GM12891 (cell line): Measurements from ENCODE around the gene XXYLT1.

ENCODE experiments used
- POLR2AphosphoS5 ChIP-seq: IDR thresholded peaks from 2 replicates; pipeline ENCODE4 v1.6.1; 2011; ENCODE audit warnings: low read depth, low read length, control low read depth
- SPI1 ChIP-seq: IDR thresholded peaks from 2 replicates; pipeline ENCODE4 v1.6.1; 2011; ENCODE audit warnings: low read depth, low read length, control low read depth
- TAF1 ChIP-seq: IDR thresholded peaks from 2 replicates; pipeline ENCODE4 v1.6.1; 2011; ENCODE audit warnings: low read depth, low read length, control low read depth

DNA sequence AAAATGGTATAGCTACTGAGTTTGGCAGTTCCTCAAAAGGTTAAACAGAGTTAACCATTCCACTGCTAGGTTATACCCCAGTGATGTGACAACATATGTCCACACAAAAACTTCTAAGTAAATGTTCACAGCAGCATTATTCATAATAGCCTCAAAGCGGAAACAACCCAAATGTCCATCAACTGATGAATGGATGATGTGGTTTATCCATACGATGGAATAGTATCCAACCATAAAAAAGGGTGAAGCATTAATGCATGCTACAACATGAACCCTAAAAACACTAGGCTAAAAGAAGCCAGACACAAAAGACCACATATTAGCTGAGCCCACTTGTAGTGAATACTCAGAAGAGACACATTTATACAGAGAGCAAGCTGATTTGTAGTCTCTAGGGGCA, 9.0 kb downstream of the XXYLT1 start:
- no peak for TF ChIP-seq SPI1
- no peak for TF ChIP-seq POLR2AphosphoS5
- no peak for TF ChIP-seq TAF1
